T-helper 2 cell treated with Interferon-gamma antibody and Interleukin-4, amounts not matched to agents 5 μg/mL and 100 μg/mL, for 36 hours (primary cell): Measurements from ENCODE around the gene DLEC1.
A peak's percentile ranks its signal among the peaks of the same experiment; 100 is the strongest.

Source experiments
- DNase-seq: peaks from one replicate; pipeline ENCODE4 v3.0.0; 2021; ENCODE audit warnings: low spot score
- H3K27ac Mint-ChIP-seq: one replicate; pipeline ENCODE4 v1.8.0; 2021; ENCODE audit warnings: mild to moderate bottlenecking, mixed read lengths
- H3K27me3 Mint-ChIP-seq: one replicate; pipeline ENCODE4 v1.8.0; 2021; ENCODE audit warnings: low read depth, mixed read lengths
- H3K36me3 Mint-ChIP-seq: one replicate; pipeline ENCODE4 v1.8.0; 2021; ENCODE audit warnings: low read depth, mixed read lengths
- H3K4me1 Mint-ChIP-seq: one replicate; pipeline ENCODE4 v1.8.0; 2021; ENCODE audit warnings: low read depth, mixed read lengths
- H3K4me3 Mint-ChIP-seq: one replicate; pipeline ENCODE4 v1.8.0; 2022; ENCODE audit warnings: mild to moderate bottlenecking, moderate library complexity, mixed read lengths
- H3K9me3 Mint-ChIP-seq: one replicate; pipeline ENCODE4 v1.8.0; 2021; ENCODE audit warnings: mixed read lengths

Gene DLEC1

GRCh38 chr3:38019658-38020341 is 19.2 kb upstream of the DLEC1 start:
- no peaks in the 10 kb centered on the region for H3K27me3 Mint-ChIP-seq
- no peak overlapping the region for H3K27ac Mint-ChIP-seq
- peaks cover 23% of the 10 kb centered on the region for H3K36me3 Mint-ChIP-seq
- H3K4me1 Mint-ChIP-seq = peaks cover 18% of the 10 kb centered on the region
- no peak for DNase-seq
- no peak overlapping the region for H3K4me3 Mint-ChIP-seq
- no peaks in the 10 kb centered on the region for H3K9me3 Mint-ChIP-seq

DNA sequence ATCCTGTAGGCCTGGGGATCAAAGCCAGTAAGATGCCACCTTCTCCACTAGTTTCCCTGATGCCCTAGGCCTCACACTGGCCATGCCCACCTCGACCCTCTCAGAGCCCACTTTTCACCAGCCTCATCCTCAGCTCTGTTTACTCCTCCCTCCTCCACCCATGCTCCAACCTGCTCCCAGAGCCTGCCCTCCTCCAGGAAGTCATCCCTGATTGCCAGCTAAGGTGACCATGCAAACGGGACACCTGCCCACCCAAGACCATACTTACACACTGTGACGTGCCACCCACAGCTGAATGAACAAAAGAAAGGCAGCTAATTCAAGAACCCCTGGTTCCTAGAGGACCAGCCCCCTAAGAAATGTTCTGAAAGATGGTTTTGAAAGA is 18.7 kb upstream of the DLEC1 start:
- Mint-ChIP-seq H3K27me3 (no peaks in the 10 kb centered on the region), H3K9me3 (no peaks in the 10 kb centered on the region), H3K27ac (no peak overlapping the region), H3K36me3 (peaks cover 18% of the 10 kb centered on the region), H3K4me3 (no peak overlapping the region), H3K4me1 (peaks cover 19% of the 10 kb centered on the region)
- DNase-seq = no peak

GRCh38 chr3:38021196-38021595 is 17.8 kb upstream of the DLEC1 start:
- Mint-ChIP-seq H3K27me3 (peaks cover 2% of the 10 kb centered on the region), H3K4me3 (no peak overlapping the region), H3K27ac (no peak overlapping the region), H3K9me3 (no peaks in the 10 kb centered on the region), H3K36me3 (peaks cover 10% of the 10 kb centered on the region), H3K4me1 (peaks cover 25% of the 10 kb centered on the region)
- no peak for DNase-seq

- Mint-ChIP-seq H3K9me3 (no peaks in the 10 kb centered on the region), H3K4me1 (peaks cover 25% of the 10 kb centered on the region), H3K27ac (no peak overlapping the region), H3K27me3 (peaks cover 3% of the 10 kb centered on the region), H3K36me3 (peaks cover 3% of the 10 kb centered on the region), H3K4me3 (no peak overlapping the region)
- DNase-seq = no peak
Observed at GRCh38 chr3:38022301-38022700, 16.7 kb upstream of the DLEC1 start.

DNA sequence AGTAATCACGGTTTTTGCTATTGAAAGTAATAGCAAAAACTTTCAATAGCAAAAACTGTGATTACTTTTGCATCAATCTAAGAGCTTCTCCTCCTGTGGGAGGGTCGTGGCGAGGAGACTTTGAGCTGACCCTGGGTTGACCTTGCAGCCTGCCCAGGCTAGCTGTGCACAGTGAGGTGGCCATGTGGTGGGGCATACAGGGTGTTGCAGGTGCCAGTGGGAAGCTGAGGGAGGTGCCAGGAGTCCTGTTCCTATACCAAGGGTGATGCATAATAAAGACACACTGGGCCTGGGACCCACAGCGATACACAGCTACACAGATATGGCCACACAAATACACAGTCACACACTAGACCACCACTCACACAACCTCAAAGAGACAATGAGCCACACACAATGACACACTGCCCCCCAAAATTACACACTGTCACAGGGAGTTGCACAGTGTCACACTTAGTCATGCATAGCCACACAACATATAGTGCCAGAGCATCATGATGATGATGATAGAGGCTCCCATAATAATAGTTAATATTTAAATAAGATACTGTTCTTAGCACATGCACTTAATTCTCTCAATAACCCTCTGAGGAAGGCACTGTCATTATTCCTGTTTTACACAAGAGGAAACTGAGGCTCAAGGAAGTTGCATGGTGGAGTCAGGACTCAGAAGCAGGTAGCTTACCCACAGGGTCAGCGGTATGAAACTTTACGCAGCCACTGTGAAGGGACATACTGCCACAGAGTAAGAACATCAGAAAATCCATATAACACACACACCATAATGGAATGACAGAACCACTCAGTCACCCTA is 15.9 kb upstream of the DLEC1 start:
- H3K27ac Mint-ChIP-seq = peak overlapping the region; percentile 99
- H3K4me1 Mint-ChIP-seq = peaks cover 25% of the 10 kb centered on the region
- no peak for DNase-seq
- no peaks in the 10 kb centered on the region for H3K9me3 Mint-ChIP-seq
- peaks cover 3% of the 10 kb centered on the region for H3K36me3 Mint-ChIP-seq
- peaks cover 11% of the 10 kb centered on the region for H3K27me3 Mint-ChIP-seq
- H3K4me3 Mint-ChIP-seq = peak overlapping the region; percentile 81

- no peak for DNase-seq
- Mint-ChIP-seq H3K4me1 (peaks cover 39% of the 10 kb centered on the region), H3K27ac (peak overlapping the region; percentile 22), H3K4me3 (no peak overlapping the region), H3K9me3 (no peaks in the 10 kb centered on the region), H3K36me3 (no peaks in the 10 kb centered on the region), H3K27me3 (peaks cover 28% of the 10 kb centered on the region)
Observed at GRCh38 chr3:38026856-38027255, 12.2 kb upstream of the DLEC1 start.

DNA sequence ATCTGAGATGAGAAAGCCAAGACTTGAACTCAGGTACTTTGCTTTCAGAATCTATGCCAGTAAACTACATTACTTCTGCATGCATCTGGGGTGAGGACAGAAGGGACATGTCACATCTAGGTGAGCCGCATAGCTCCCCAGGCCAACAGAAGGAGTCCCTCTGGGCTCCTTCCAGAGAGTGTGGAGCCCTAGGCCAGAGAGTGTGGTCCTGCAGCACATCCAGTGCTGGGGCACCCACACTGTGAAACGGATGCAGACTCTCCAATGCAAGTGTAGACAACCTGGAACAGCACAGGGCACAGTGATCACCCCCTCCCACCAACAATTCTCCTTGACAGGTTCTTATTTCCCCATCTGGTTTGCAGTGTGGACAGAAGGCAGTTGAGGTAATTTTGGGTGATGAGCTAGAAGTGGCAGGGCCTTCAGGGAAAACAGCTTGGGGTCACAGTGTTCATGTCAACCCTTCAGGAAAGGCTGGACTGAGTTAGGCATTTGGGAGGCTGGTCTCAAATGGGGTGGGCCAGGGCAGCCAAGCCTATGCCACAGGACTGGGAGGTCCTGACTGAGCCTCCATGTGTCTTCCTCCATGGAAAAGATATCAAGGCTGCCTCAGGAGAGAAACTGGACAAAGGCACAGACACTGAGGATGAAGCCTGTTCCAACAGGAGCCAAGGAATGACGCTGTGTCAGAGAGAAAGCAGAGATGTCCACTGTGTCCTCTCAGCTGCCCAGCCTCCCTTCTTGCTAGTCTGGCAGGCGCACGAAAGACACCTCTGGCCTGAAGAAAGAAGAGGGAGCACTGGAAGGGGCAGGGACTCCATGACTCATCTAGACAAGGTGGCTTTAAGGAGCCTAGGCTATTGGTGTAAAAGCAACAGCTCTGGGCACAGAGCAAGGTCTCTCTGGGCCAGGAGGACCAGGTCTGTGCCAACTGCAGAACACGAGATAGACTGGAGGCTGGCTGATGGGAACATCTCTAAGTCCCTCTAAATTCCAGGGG is 11.2 kb upstream of the DLEC1 start:
- DNase-seq = no peak
- H3K4me3 Mint-ChIP-seq = peak overlapping the region; percentile 63
- peaks cover 39% of the 10 kb centered on the region for H3K4me1 Mint-ChIP-seq
- peaks cover 29% of the 10 kb centered on the region for H3K27me3 Mint-ChIP-seq
- no peaks in the 10 kb centered on the region for H3K9me3 Mint-ChIP-seq
- H3K27ac Mint-ChIP-seq = no peak overlapping the region
- H3K36me3 Mint-ChIP-seq = no peaks in the 10 kb centered on the region

DNA sequence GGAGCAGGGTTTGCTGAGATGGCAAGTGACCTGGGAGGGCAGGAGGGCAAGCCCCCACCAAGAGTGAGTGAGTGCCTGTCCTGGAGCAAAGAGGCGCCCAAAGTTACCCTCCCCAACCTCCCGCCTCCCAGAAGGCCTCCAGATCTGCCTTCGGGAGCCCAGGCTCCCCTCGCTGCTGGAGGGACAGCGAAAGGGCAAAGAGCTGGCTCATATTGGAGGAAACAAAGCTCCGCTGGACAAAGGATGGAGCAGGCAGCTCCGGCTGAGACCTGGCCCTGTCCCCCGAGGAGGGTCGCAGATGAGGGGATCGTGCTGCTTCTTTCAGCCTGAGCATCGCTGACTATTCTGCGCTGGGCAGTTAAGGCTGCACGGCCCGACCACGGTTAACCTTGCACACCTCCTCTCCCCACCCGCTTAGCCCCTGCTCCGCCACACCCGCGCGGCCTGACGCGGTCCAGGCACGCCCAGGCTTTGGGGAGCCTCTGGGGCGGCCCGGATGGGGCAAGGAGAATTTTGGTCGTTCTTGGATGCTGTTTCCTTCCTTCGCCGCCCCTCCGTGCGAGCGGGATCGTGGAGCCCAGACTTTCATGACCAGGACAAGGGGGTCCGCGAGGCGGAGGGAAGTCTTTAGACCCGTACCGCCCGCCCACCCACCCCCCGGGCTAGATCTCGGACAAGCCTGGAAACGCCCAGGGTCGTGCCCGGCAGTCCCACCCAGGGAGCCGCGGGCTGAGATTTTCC is 10.2 kb upstream of the DLEC1 start:
- H3K27me3 Mint-ChIP-seq = peaks cover 34% of the 10 kb centered on the region
- H3K9me3 Mint-ChIP-seq = no peaks in the 10 kb centered on the region
- no peak for DNase-seq
- peaks cover 2% of the 10 kb centered on the region for H3K36me3 Mint-ChIP-seq
- H3K27ac Mint-ChIP-seq = no peak overlapping the region
- peak overlapping the region; percentile 63 for H3K4me3 Mint-ChIP-seq
- H3K4me1 Mint-ChIP-seq = peaks cover 37% of the 10 kb centered on the region

- H3K9me3 Mint-ChIP-seq = no peaks in the 10 kb centered on the region
- peak; percentile 28 for DNase-seq
- H3K4me3 Mint-ChIP-seq = peak within 1 kb of the TSS; percentile 63
- H3K36me3 Mint-ChIP-seq = peaks cover 4% of the 10 kb centered on the region
- no peak within 1 kb of the TSS for H3K27ac Mint-ChIP-seq
- H3K27me3 Mint-ChIP-seq = peaks cover 36% of the 10 kb centered on the region
- H3K4me1 Mint-ChIP-seq = peaks cover 35% of the 10 kb centered on the region
Observed at GRCh38 chr3:38029400-38030125, 9.4 kb upstream of the DLEC1 start, which contains the start of gene PLCD1. Gene PLCD1 (minus strand): TSS chr3:38029642. CDS start chr3:38029539, 103 bp downstream.

- H3K27ac Mint-ChIP-seq = no peak overlapping the region
- H3K4me1 Mint-ChIP-seq = peaks cover 31% of the 10 kb centered on the region
Observed at GRCh38 chr3:38030126-38031021, 8.6 kb upstream of the DLEC1 start.

GRCh38 chr3:38031022-38031994 is 7.7 kb upstream of the DLEC1 start:
- H3K9me3 Mint-ChIP-seq = no peaks in the 10 kb centered on the region
- H3K4me1 Mint-ChIP-seq = peaks cover 25% of the 10 kb centered on the region
- peak overlapping the region; percentile 35 for H3K27ac Mint-ChIP-seq
- peak overlapping the region; percentile 25 for H3K4me3 Mint-ChIP-seq
- H3K27me3 Mint-ChIP-seq = peaks cover 36% of the 10 kb centered on the region
- peaks cover 4% of the 10 kb centered on the region for H3K36me3 Mint-ChIP-seq
- DNase-seq = no peak

More at GRCh38 chr3:38030126-38031021, 8.6 kb upstream of the DLEC1 start:
- DNase-seq = no peak
- no peaks in the 10 kb centered on the region for H3K9me3 Mint-ChIP-seq
- peaks cover 4% of the 10 kb centered on the region for H3K36me3 Mint-ChIP-seq
- peak overlapping the region; percentile 25 for H3K4me3 Mint-ChIP-seq
- peaks cover 38% of the 10 kb centered on the region for H3K27me3 Mint-ChIP-seq
